Transverse colon (tissue), 3 donors: Measurements from ENCODE around the gene NPTXR.

Source experiments
- POLR2A ChIP-seq: fragments of 450-650 bp; IDR thresholded peaks from one replicate; pipeline ENCODE4 v1.6.1; 2016; ENCODE audit warnings: antibody characterized with exemption, mild to moderate bottlenecking, moderate library complexity
- TF ChIP-seq, protein P1 (sequence below), 5 experiments: fragments of 200-600 bp in 3 of 5; fragments of 450-650 bp in 2 of 5; sonication (generic) in 3 of 5; IDR thresholded peaks; 1 replicate in 2 of 5; 2 replicates in 3 of 5; pipeline ENCODE4 v1.5.1; 2016 to 2017; ENCODE audit warnings: antibody characterized with exemption in 5 of 5, inconsistent platforms in 3 of 5, mild to moderate bottlenecking in 2 of 5, moderate library complexity in 1 of 5

DNA sequence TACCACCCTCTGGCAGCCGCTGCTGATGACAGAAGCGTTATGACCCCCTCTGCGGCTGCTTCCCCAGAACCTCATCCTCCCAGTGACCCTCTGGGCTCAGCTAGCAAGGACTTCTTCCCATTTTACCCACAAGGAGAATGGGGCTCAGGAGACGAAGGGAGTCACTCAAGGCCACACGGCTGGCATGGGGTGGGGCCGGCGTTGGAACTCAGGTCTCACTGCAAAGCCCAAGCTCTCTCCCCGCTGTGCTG is 71.3 kb downstream of the NPTXR start:
- TF ChIP-seq, protein P1, sequence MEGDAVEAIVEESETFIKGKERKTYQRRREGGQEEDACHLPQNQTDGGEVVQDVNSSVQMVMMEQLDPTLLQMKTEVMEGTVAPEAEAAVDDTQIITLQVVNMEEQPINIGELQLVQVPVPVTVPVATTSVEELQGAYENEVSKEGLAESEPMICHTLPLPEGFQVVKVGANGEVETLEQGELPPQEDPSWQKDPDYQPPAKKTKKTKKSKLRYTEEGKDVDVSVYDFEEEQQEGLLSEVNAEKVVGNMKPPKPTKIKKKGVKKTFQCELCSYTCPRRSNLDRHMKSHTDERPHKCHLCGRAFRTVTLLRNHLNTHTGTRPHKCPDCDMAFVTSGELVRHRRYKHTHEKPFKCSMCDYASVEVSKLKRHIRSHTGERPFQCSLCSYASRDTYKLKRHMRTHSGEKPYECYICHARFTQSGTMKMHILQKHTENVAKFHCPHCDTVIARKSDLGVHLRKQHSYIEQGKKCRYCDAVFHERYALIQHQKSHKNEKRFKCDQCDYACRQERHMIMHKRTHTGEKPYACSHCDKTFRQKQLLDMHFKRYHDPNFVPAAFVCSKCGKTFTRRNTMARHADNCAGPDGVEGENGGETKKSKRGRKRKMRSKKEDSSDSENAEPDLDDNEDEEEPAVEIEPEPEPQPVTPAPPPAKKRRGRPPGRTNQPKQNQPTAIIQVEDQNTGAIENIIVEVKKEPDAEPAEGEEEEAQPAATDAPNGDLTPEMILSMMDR (IDR thresholded peaks at IDR 0.05), result no peak
- no peak for TF ChIP-seq POLR2A
